ENCODE data around the gene PDE4A.

The PDE4A gene

DNA sequence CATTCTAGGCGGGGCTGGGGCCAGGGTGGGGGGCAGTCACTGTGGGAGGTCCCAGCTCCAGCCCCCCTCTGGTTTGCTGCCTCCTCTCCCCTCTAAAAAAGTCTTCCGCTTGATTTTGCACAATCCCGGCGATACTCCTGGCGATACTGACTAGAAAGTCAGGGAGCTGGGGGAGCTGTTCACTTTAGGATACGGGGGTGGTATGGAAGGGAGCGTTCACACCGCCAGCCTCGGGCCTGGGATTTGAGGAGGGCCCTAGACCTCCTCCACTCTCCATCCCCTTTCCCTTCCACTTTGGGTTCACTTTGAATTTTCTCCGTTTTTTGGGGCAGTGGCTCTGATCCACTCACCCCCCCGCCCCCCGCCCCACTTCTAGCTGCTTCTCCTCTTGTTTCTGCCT, 47.8 kb downstream of the PDE4A start:
- DNase-seq, result no peak

DNA sequence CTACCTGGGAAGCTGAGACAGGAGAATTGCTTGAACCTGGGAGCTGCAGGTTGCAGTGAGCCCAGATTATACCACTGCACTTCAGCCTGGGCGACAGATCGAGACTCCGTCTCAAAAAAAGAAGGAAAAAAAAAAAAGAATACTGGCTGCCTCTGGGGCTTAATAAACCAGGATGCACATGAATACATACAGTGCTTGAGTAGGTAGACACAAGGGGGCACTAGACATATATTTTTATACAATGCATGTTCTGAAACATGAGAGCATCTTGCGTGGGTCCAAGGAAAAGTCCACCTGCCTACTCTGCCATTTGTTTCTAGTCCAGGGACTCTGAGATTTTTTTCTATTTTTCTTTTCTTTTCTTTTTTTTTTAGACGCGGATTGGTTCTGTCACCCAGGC, 51.6 kb downstream of the PDE4A start:
- no peak for DNase-seq

DNA sequence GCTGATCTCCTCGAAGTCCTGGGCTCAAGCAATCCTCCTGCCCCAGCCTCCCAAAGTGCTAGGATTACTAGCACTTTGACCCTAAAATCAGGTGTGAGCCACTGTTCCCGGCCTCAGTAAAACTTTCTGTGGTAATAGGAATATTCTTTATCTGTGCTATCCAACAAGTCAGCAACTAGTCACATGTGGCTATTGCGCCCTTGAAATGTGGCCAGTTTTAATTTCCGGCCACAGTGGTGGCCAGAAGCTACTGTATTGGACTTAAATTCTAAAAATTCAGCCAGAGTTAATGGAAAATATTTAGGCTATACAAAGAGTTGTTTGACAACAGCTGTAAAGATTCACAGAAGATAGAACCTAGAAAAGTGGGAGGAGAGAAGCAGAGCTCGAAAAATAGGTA, 52.9 kb downstream of the PDE4A start:
- no peak for DNase-seq

DNA sequence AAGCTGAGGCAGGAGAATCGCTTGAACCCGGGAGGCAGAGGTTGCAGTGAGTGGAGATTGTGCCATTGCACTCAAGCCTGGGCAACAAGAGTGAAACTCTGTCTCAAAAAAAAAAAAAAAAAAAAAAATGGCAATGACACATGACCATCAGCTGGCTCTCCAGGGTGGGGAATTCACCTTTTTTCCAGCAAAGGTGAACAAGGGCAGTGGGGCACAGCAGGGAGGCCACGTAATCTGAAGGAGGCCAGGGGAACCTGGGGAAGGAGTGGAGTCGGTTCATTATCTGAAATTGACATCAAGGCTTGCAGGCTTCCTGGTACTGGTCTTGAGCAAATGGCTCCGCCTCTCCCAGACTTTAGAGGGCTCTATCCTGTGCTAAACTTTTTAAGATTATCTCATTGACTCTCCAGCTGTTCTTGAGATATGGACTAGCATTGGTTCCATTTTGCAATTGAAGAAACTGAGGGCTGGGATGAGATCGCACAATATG, 54.7 kb downstream of the PDE4A start:
- no peak for DNase-seq

DNA sequence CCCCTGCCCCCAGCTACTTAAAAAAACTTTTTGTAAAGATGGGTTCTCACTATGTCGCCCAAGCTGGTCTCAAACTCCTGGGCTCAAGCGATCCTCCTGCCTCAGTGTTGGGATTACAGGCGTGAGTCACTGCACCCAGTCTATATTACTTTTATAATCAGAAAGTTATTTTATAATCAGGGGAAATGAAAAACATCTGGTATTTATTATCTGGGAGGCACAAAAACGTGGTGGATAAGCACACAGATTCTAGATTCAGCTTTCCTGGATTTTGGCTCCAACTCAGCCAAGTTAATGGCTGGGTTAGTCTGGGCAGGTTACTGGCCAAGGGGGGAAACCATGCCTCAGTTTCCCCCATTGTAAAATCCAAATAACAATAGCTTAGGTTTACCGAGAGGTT, 58.1 kb downstream of the PDE4A start:
- DNase-seq, result no peak

DNA sequence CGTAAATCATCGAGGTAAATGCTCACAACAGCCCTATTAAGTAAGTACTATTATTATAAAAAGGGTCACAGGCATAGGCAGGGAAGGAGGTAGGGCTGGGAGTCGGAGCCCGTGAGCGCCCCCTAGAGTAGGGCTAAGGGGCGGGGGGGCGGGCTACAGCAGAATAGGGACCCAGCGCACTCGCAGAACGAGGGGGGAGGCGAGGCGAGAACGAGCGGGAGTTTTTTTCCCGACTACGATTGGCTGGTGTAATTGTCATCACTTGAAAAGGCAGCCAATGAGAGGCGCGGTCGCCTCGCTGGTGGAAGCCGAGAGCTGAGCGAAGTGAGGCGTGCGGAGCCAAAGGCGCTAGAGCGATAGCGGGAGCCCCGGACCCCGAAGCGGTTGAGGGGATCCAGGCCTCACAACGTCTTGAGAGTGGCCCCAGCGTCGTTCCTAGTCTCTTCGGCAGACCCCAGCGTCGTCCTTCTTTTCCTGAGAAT, 58.6 kb downstream of the PDE4A start:
- no peak for DNase-seq

DNA sequence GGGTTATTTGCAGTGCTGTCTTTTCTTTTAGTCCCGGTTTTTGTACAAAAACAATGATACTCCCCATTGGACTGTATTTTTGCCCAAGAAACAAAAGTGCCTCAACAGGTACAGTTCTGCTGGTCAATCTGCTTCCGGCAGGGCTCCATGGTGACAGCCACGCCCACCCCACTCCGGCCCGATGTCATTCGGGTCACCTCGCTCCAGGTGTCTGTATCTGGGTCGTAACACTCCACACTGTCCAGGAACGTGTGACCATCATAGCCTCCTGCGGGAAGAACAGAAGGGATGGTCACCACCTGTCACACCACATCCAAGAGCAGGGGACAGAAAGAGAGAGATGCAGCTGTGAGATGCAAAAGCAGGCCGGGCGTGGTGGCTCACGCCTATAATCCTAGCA, 66.2 kb downstream of the PDE4A start:
- DNase-seq, result no peak

DNA sequence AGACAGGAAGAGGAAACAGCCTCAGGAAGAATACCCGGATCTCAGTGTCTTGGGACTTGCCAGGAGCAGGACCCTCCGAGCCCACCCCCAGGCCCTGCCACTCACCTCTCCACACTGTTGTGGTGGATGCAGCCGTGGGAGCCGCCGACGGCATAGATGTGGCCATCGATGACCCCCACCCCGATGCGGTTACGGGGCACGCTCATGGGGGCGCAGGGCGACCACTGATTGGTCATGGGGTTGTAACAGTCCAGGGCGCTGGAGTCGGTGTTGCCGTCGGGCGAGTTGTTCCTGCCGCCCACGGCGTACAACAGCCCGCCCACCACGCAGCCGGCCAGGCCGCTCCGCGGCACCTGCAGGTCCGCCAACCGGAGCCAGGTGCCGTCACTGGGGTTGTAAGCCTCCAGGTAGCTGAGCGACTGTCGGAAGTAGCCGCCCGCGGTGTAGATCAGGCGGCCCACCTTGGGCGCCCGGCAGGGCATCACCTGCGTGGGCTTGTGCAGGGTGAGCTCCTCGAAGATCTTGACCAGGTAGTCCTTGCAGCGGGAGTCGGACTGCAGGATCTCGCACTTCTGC, 71.2 kb downstream of the PDE4A start:
- no peak for DNase-seq

DNA sequence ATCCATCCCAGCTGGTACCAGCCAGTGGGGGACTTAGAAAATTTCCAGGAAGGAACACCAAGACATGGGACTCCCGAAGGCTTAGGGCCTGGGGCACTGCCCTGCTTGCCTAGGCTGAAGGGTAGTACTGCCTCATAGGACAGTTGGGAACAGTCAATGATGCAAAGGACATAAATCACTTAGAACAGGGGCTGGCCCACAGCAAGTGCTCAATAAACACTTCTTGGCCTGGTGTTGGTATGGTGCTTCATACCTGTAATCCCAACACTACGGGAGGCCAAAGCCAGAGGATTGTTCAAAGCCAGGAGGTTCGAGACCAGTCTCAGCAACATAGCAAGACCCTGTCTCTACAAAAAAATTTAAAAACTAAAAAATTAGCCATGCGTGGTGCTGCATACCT, 77.0 kb downstream of the PDE4A start:
- no peak for DNase-seq

DNA sequence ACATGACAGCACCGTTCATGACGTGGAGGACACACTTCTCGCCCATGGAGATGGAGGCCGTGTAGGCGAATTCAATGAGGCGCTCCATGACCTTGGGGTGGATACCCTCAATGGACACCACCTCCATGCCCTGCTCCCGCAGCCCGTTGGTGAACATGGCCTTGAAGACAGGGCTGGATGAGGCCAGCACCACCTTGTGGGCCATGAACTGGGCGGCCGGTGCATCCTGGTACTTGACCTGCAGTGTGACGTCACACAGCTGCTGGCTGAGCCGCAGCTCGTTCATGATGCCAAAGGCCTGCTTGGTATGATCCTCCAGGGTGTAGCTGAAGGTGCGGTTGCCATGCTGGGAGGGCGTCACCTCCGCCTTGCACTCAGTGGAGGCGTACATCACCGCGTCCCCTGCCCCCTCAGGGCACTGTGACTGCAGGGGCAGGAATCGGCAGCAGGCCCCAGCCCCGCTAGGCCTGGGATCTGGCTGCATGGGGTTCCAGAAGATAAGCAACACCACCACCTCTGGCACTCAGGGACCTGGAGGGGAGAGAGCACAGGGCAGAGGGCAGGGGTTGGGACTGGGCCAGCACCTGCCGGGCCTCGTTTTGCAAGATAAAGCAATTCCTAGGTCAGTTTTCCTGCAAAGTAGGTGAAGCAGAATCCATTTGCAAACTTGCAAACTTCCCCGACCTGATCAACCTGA, 79.4 kb downstream of the PDE4A start:
- DNase-seq, result no peak

DNA sequence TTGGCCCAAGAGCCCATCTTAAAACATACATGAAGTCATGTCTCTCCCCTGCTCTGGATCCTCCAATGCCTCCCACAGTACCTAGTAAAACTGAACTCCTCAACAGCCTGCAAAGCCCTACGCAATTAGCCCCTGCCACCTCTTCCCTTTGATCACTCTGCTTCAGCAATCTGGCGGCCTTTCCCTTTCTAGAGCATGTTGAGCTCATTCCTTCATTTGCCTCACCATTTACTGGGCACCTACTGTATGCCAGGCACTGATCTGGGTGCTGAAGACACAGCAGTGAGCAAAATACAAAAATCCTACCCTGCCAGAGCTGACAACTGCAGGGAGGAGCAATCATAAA, 79.9 kb downstream of the PDE4A start:
- no peak for DNase-seq

DNA sequence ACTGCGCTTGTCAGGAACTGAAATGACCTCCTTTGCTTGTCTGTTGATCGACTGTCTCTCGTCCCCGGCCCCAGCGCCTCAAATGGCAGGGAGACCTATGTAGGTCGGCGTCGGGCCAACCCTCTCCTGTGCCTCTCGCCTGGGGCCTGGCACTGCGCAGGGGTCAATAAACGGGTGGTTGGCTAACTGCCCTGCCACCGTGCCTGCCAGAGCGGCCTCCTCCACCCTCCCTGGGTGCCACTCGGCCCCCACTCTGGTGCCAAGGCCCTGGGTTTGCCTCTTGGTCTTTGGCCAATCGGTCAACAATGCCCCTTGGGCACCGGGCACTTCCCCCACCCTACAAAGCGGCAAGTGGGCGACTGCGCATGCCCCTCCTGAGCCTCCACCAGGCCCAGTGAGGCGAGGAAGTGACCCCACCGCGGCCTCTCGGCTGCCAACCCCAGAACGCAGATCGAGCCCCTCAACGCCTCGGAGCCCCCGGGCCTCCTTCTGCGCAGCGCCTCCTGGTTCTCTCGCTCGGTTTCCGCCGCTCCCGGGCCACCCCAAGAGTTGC, 81.7 kb downstream of the PDE4A start:
- DNase-seq, result no peak

DNA sequence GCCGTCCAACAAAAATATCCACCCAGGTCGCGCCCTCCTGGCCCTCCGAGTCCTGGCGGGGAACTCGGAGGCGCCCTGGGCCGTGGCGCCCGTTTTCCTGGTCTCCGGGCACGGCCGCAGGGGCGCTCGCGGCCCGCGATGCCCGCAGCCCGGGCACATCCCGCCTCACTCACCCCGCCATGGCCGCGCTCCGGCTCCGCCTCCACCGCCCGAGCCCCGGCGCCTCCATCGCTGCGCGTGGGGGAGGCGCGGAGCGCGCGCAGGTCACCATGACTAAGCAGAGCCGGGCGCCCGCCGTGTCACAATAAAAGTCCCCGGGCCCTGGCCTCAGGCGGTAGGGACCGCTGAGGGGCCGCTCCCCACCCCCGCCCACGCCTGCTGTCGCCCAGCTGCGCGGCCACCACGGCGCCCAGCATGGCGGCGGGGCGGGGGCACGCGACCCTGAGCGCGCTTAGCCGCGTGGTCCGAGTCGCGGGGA, 82.2 kb downstream of the PDE4A start:
- peak; percentile 45 for DNase-seq

DNA sequence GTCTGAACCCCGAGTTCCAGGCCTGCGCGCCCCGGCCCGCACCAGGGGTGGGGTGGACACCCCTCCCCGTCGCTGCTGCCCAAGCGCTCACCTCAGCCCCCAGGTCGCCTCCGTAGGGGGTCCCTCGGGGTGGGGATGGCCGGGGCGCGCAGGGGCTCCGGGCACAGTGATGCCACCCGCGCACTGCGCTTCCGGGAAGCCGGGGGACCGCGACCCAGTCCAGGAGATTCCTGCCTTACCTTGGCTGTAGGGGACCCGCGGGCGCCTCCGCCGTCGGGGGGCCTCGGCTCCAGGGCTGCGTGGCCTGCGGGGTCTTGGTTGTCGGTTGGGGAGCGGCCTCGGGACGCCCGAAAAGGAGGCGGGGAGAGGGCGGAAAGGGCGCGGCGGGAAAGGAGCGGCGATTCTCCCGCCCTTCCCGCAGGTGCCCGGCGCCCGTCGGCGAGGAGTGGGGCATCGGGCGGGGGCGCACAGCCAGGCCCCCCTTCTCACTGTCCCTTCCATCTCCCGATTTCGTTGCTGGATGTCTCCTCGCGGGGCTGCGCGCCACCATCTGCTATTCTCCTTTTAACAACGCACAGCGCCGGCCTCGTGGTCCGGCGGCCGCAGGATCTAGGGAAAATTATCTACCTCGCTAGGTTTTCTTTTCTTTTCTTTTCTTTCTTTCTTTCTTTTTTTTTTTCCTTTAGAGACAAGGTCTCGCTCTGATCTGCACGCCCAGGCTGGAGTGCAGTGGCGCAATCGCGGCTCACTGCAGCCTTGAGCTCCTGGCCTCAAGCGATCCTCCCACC, 82.9 kb downstream of the PDE4A start, which contains the start of gene KEAP1:
KEAP1 (minus strand) TSS at position 355 of the 788 bp plus-strand sequence. CDS start 3,323 bp downstream, outside the sequence.
- no peak for DNase-seq

DNA sequence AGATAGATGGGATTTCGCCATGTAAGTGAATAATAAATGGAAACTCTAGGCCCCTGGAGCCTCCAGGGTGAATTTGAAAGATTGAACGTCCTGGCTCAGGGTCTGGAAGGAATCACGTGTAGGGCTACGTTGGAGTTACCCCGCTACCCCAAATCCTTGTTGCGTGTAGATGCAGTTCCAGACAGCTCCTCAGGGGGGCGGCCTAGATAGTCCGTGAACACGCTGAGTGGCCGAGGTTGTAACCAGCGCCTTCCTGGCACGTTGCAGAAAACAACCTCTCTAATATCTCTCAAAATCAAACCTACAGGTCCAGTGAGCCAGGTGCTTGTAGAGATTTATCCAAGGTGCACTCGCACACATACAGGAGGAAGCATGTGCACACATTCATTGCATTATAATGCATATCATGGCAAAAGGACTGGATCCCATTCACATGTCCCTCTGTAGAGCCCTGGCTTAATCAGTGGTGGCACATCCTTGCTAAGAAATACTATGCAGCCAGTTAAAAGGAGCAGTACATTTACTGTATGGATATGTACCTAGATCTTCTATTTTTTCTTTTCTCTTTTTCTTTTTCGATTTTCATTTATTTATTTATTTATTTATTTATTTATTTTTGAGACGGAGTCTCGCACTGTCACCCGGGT, 85.4 kb downstream of the PDE4A start:
- no peak for DNase-seq

DNA sequence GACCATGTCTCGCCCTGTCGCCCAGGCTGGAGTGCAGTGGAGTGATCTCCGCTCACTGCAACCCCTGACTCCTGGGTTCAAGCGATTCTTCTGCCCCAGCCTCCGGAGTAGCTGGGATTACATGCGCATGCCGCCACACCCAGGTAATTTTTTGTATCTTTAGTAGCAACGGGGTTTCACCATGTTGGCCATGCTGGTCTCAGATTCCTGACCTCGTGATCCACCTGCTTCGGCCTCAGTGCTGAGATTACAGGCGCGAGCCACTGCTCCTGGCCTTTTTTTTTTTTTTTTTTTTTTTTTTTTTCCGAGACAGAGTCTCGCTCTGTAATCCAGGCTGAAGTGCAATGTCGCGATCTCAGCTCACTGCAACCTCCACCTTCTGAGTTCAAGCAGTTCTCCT, 87.7 kb downstream of the PDE4A start:
- DNase-seq, result no peak

DNA sequence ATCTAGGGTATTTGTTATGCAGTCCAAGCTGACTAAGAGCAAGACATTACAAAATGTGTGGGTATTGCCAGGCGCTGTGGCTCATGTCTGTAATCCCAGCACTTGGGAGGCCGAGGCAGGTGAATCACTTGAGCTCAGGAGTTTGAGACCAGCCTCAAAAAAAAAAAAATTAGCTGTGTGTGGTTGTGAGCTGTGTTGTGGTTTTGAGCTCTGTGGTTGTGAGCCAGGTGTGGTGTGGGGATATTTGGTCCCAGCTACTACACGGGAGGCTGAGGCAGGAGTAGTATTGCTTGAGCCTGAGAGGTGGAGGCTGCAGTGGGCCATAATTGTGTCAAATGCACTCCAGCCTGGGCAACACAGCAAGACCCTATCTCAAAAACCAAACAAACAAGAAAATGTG, 88.4 kb downstream of the PDE4A start:
- DNase-seq, result no peak

DNA sequence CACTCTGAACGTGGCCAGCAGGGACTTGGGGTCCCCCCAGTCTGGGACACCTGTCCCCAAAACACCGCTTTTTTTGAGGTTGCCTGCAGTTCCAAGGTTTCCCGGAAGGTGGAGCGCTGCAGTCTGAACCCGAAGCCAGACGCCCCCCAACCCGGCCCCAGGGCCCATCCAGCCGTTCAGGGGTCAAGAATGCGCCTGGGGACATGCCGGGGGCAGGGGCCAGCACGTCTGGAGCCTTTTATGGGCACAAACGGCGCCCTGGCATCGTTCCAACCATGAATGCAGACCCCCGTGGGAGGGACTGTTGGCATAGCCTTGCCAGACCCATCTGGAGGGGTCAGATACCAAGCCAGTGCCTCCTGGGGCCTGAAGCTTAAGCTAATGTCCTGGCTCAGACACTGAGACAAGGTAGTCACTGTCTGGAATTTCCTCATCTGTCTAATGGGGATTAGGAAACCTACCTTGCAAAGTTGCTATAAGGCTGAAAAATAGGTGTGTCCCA, 90.0 kb downstream of the PDE4A start:
- no peak for DNase-seq

DNA sequence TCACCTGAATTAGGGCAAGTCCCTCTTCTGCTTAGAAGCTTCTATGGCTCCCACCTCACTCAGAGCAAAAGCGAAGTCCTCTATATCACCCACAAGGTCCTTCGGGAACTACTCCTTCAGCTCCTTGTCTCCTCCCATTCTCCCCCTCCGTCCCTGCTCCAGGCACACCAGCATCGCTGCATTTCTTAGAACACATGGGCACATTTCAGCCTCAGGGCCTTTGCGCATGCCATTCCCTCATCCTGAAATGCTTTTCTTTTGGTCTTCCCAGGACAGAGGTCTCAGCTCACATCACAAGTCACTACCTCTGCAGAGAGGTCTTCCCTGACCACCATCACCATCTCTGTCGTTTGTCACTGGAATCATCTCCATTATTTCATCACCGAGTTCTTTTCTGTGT, 92.9 kb downstream of the PDE4A start:
- no peak for DNase-seq

DNA sequence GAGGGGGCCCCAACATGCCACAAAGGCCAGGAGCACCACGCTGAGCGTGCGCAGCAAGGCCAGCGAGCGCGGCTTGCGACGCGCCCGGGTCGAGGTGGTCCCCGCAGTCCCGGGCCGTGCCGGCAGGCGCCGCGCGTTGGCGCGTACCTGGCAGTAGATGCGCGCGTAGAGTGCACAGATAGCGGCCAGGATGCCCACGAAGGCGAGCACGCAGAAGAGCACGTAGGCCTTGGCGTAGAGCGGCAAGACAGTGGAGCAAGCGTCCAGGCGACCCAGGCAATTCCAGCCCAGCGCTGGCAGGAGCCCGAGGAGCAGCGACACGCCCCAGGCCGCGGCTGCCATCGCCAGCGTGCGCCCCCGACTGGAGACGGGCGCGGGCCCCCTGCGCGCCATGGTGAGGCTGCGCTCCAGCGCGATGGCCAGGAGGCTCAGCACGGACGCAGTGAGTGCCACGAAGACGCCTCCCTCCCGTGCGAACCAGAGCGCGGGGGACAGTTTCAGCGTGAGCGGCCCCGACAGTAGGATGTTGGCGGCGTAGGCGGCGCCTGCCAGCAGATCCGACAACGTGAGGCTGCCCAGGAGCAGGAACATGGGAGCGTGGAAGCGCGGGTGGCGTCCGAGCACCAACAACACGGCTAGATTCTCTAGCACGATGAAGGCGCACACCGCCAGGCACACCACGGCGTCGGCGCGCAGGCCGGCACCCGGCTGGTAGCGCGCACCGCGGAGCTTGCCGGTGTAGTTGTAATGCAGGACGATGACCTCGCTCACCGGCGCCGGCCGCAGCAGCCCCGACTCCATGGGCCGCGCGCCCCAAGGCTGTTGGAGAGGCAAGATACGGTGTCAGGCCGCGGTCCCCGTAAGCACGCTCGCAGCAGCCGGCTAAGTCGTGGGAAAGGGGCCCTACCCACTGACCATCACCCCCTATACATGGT, 94.1 kb downstream of the PDE4A start:
- DNase-seq, result no peak

DNA sequence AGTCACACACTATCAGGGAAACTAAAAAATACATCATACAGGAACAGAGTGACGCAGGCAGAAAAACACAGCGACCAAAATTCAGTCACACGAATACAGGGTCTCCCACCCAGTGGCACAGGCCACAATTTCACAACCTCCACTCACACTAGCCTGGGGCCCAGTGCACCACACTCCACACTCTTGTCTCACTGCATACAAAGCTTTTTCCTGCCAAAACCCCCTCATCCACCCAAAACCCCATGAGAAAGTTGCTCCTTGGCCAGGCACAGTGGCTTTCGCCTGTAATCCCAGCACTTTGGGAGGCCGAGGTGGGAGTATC, 95.7 kb downstream of the PDE4A start:
- DNase-seq, result no peak

Data from SIG-M5 (cell line).